ENCODE results near the gene NINL.

DNA sequence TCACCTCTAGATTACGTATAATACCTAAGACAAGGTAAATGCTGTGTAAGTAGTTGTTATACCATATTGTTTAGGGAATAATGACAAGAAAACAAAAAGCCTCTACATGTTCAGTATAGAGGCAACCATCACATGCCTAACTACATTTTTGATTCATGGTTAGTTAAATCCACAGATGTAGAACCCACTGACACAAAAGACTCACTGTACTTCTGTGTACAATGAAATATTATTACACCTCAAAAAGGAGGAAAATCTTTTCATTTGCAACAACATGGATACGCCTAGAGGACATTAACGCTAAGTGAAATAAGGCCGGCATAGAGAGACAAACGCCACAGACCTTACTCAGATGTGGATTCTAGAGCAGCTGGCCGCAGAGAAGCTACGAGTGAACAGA, 50.5 kb downstream of the NINL start:
- TF ChIP-seq, protein P1, sequence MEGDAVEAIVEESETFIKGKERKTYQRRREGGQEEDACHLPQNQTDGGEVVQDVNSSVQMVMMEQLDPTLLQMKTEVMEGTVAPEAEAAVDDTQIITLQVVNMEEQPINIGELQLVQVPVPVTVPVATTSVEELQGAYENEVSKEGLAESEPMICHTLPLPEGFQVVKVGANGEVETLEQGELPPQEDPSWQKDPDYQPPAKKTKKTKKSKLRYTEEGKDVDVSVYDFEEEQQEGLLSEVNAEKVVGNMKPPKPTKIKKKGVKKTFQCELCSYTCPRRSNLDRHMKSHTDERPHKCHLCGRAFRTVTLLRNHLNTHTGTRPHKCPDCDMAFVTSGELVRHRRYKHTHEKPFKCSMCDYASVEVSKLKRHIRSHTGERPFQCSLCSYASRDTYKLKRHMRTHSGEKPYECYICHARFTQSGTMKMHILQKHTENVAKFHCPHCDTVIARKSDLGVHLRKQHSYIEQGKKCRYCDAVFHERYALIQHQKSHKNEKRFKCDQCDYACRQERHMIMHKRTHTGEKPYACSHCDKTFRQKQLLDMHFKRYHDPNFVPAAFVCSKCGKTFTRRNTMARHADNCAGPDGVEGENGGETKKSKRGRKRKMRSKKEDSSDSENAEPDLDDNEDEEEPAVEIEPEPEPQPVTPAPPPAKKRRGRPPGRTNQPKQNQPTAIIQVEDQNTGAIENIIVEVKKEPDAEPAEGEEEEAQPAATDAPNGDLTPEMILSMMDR (IDR thresholded peaks at IDR 0.05), result no peak
- TF ChIP-seq POLR2A (IDR thresholded peaks at IDR 0.05), result no peak
